ENCODE data around the gene CHID1. TPM values are rescaled to one million over a fixed set of nuclear protein-coding genes. Genes with fewer than 3 reads are reported as not detected.

CHID1 gene
- total and polyA plus RNA-seq, 2 of the 8 experiments (the other 6 are each of a cell fraction or from before 2014, with no cell fraction given): 81.2 to 88.5 TPM

DNA sequence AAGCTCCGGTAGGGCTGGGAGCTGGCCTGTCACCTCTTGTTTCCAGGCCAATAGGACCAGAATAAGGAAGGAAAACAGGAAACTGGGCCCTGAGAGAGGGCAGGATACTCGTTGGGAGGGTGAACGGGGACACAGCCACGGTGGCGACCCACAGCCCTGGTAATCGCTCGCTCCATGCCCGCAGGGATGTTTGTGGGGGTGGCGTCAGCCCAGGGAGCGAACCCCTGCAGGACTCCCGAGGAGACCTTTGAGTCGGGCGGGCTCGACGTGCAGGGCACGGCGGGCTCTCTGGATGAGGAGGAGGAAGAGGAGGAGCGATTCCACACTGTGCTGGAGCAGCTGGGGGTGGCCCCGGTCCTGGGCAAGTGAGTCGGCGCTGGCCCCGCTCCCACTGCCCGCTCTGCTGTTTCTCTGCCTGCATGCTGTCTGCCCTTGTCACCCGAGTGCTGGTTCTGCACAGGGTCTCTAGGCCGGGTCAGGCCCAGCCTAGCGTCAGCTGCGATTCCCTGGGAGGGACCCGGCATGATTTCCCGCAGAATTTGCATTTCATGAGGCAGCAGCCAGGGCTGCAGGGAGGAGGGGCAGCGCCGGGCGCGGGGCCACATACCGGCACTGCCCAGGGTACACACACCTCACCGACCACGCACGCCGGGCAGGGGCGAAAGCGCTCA, 81.3 kb downstream of the CHID1 start (continued):
- TF ChIP-seq MAFK (IDR thresholded peaks at IDR 0.05; ENCODE audit: low read depth, low read length): no peak
- TF ChIP-seq SIX5 (IDR thresholded peaks at IDR 0.05; ENCODE audit: low read depth, low read length): no peak
- TF ChIP-seq KDM5A (IDR thresholded peaks at IDR 0.05; ENCODE audit: low read length): no peak
- no peak for TF ChIP-seq RAD21 (IDR thresholded peaks at IDR 0.05 in 1 of 2, conservative IDR thresholded peaks at IDR 0.05 in 1 of 2; ENCODE audit: low read depth in 2 of 2, low read length in 2 of 2)
- peak; percentile 25 for TF ChIP-seq ASH2L (IDR thresholded peaks at IDR 0.05; ENCODE audit: low read length)
- TF ChIP-seq TAF7 (optimal IDR thresholded peaks at IDR 0.05; ENCODE audit: borderline replicate concordance, low read depth, low read length): no peak
- no peak for TF ChIP-seq TCF12 (IDR thresholded peaks at IDR 0.05; ENCODE audit: low read depth, low read length)
- no peak for TF ChIP-seq CBX5 (IDR thresholded peaks at IDR 0.05; ENCODE audit: low read depth, low read length)
- TF ChIP-seq GABPA (IDR thresholded peaks at IDR 0.05; ENCODE audit: borderline replicate concordance, insufficient read depth, low read length): peak; percentile 16; the same call in 1 of the 2 replicates
- no peak for TF ChIP-seq CTBP2 (IDR thresholded peaks at IDR 0.05; ENCODE audit: borderline replicate concordance, insufficient read depth, insufficient read length, low read length)
